Peyer's patch (tissue), 4 donors: ENCODE results near the gene LMBRD2. TPM values are rescaled to one million over a fixed set of nuclear protein-coding genes. Genes with fewer than 3 reads are reported as not detected.
A peak's percentile ranks its signal among the peaks of the same experiment; 100 is the strongest.

ENCODE experiments used
- DNase-seq, 3 donors: peaks; one replicate each; pipeline ENCODE4 v3.0.0-alpha.2; 2017 to 2019
- H3K27ac ChIP-seq, 4 donors: fragments of 200-600 bp; sonication (generic); one replicate each; pipeline ENCODE4 v1.5.1; 2016 to 2019
- H3K27me3 ChIP-seq, 2 donors: fragments of 200-600 bp; sonication (generic); one replicate each; pipeline ENCODE4 v1.5.1; 2019
- H3K36me3 ChIP-seq, 3 donors: fragments of 200-600 bp; sonication (generic); one replicate each; pipeline ENCODE4 v1.5.1; 2016 to 2019
- H3K4me1 ChIP-seq, 4 donors: fragments of 200-600 bp; sonication (generic); one replicate each; pipeline ENCODE4 v1.5.1; 2016 to 2019
- H3K4me3 ChIP-seq, 4 donors: fragments of 200-600 bp; sonication (generic); 1 replicate in 3 of 4; 2 replicates in 1 of 4; pipeline ENCODE4 v1.5.1; 2016 to 2019; ENCODE audit warnings: mild to moderate bottlenecking in 1 of 4
- H3K9me3 ChIP-seq, 4 donors: fragments of 200-600 bp; sonication (generic); one replicate each; pipeline ENCODE4 v1.5.1; 2016 to 2019; ENCODE audit warnings: mild to moderate bottlenecking in 1 of 4
- CTCF ChIP-seq, 6 experiments: fragments of 450-650 bp in 4 of 6; fragments of 200-600 bp in 2 of 6; sonication (generic) in 1 of 6; IDR thresholded peaks; one replicate each; pipeline ENCODE4 v1.5.1; 2017 to 2019; ENCODE audit warnings: antibody characterized with exemption in 6 of 6, mild to moderate bottlenecking in 3 of 6, moderate library complexity in 1 of 6
- POLR2A ChIP-seq, 2 donors: fragments of 450-650 bp; IDR thresholded peaks; one replicate each; pipeline ENCODE4 v1.5.1; 2017; ENCODE audit warnings: antibody characterized with exemption in 2 of 2, mild to moderate bottlenecking in 2 of 2, moderate library complexity in 2 of 2
- total RNA-seq, 4 donors: library from RNA; depleted of rRNA; stranded (reverse); fragments of >200 nt; gene quantifications; one replicate each; pipeline ENCODE4 v1.1.0, GENCODE V29; 2016

LMBRD2 gene
- total RNA-seq, 4 donors from 2014 or later = 9.9 to 55.3 (median 22.0) TPM

GRCh38 chr5:36153298-36153677, 1.6 kb upstream of the LMBRD2 start:
- H3K36me3 ChIP-seq = peaks cover 0 to 6% (median 0%) of the 10 kb centered on the region in 3 donors
- peaks cover 0 to 16% (median 5%) of the 10 kb centered on the region in 4 donors for H3K4me1 ChIP-seq
- H3K27ac ChIP-seq = no peak overlapping the region
- no peaks in the 10 kb centered on the region for H3K9me3 ChIP-seq
- no peak for DNase-seq
- no peaks in the 10 kb centered on the region for H3K27me3 ChIP-seq
- peak overlapping the region in 1 of 4 donors; percentile 79 for H3K4me3 ChIP-seq
- TF ChIP-seq POLR2A (IDR thresholded peaks at IDR 0.05) = no peak
- no peak for TF ChIP-seq CTCF (IDR thresholded peaks at IDR 0.05)

GRCh38 chr5:36152324-36153297, 924 bp upstream of the LMBRD2 start:
- Histone ChIP-seq H3K36me3 (peaks cover 0 to 6% (median 0%) of the 10 kb centered on the region in 3 donors), H3K4me3 (peak overlapping the region; percentile 70 to 94 (median 84)), H3K27me3 (no peaks in the 10 kb centered on the region), H3K9me3 (no peaks in the 10 kb centered on the region), H3K27ac (peak overlapping the region in 2 of 4 donors; percentile 9 to 85), H3K4me1 (peaks cover 0 to 16% (median 5%) of the 10 kb centered on the region in 4 donors)
- TF ChIP-seq POLR2A (IDR thresholded peaks at IDR 0.05) = no peak
- no peak for TF ChIP-seq CTCF (IDR thresholded peaks at IDR 0.05)
- no peak for DNase-seq

GRCh38 chr5:36150676-36151433, 832 bp downstream of the LMBRD2 start:
- H3K27ac ChIP-seq = peak overlapping the region; percentile 78 to 86 (median 82)
- no peaks in the 10 kb centered on the region for H3K36me3 ChIP-seq
- DNase-seq = peak in 2 of 3 donors; percentile 52 to 53
- peaks cover 0 to 16% (median 5%) of the 10 kb centered on the region in 4 donors for H3K4me1 ChIP-seq
- H3K4me3 ChIP-seq = peak overlapping the region; percentile 70 to 94 (median 84)
- TF ChIP-seq POLR2A (IDR thresholded peaks at IDR 0.05) = no peak
- no peak for TF ChIP-seq CTCF (IDR thresholded peaks at IDR 0.05)
- no peaks in the 10 kb centered on the region for H3K27me3 ChIP-seq
- H3K9me3 ChIP-seq = no peaks in the 10 kb centered on the region

- TF ChIP-seq POLR2A (IDR thresholded peaks at IDR 0.05) (no peak), CTCF (IDR thresholded peaks at IDR 0.05) (no peak)
- no peak overlapping the region for H3K27ac ChIP-seq
- H3K9me3 ChIP-seq = no peaks in the 10 kb centered on the region
- peaks cover 0 to 13% (median 5%) of the 10 kb centered on the region in 4 donors for H3K4me1 ChIP-seq
- no peak for DNase-seq
- H3K4me3 ChIP-seq = no peak overlapping the region
- H3K36me3 ChIP-seq = no peaks in the 10 kb centered on the region
- no peaks in the 10 kb centered on the region for H3K27me3 ChIP-seq
Measured at GRCh38 chr5:36147681-36148080, 4.0 kb downstream of the LMBRD2 start.

- H3K9me3 ChIP-seq = no peaks in the 10 kb centered on the region
- no peak for DNase-seq
- H3K4me3 ChIP-seq = no peak overlapping the region
- H3K27ac ChIP-seq = no peak overlapping the region
- no peak for TF ChIP-seq POLR2A (IDR thresholded peaks at IDR 0.05)
- TF ChIP-seq CTCF (IDR thresholded peaks at IDR 0.05) = no peak
- H3K27me3 ChIP-seq = no peaks in the 10 kb centered on the region
- peaks cover 0 to 9% (median 0%) of the 10 kb centered on the region in 3 donors for H3K36me3 ChIP-seq
- H3K4me1 ChIP-seq = peaks cover 0 to 10% (median 5%) of the 10 kb centered on the region in 4 donors
Measured at GRCh38 chr5:36146390-36146789, 5.3 kb downstream of the LMBRD2 start.
